ENCODE measurements around the gene ATP1A4.
A peak's percentile ranks its signal among the peaks of the same experiment; 100 is the strongest.

ATP1A4 gene

GRCh38 chr1:160207118-160207650, 55.8 kb downstream of the ATP1A4 start:
- no peak for DNase-seq (ENCODE audit: low spot score)

GRCh38 chr1:160207771-160208556, 56.6 kb downstream of the ATP1A4 start:
- no peak for DNase-seq (ENCODE audit: low spot score)

GRCh38 chr1:160208557-160209320, 57.3 kb downstream of the ATP1A4 start:
- no peak for DNase-seq (ENCODE audit: low spot score)

- no peak for DNase-seq (ENCODE audit: low spot score)
Observed at GRCh38 chr1:160209321-160210046, 58.1 kb downstream of the ATP1A4 start.

GRCh38 chr1:160210561-160210960, 59.2 kb downstream of the ATP1A4 start:
- DNase-seq (ENCODE audit: low spot score): no peak

- DNase-seq (ENCODE audit: low spot score): no peak
Observed at GRCh38 chr1:160211046-160211790, 59.8 kb downstream of the ATP1A4 start.

- no peak for DNase-seq (ENCODE audit: low spot score)
Observed at GRCh38 chr1:160214481-160215140, 63.2 kb downstream of the ATP1A4 start.

GRCh38 chr1:160216301-160216700, 64.9 kb downstream of the ATP1A4 start:
- no peak for DNase-seq (ENCODE audit: low spot score)

GRCh38 chr1:160217481-160218051, 66.2 kb downstream of the ATP1A4 start:
- DNase-seq (ENCODE audit: low spot score): no peak

- peak; percentile 67 for DNase-seq (ENCODE audit: low spot score)
Observed at GRCh38 chr1:160219062-160219929, 67.9 kb downstream of the ATP1A4 start.

- no peak for DNase-seq (ENCODE audit: low spot score)
Observed at GRCh38 chr1:160220301-160220700, 68.9 kb downstream of the ATP1A4 start.

- no peak for DNase-seq (ENCODE audit: low spot score)
Observed at GRCh38 chr1:160221089-160221488, 69.7 kb downstream of the ATP1A4 start.

GRCh38 chr1:160222546-160222945, 71.1 kb downstream of the ATP1A4 start:
- DNase-seq (ENCODE audit: low spot score): no peak

- DNase-seq (ENCODE audit: low spot score): no peak
Observed at GRCh38 chr1:160224606-160225005, 73.2 kb downstream of the ATP1A4 start.

GRCh38 chr1:160225345-160225744, 73.9 kb downstream of the ATP1A4 start:
- DNase-seq (ENCODE audit: low spot score): no peak

GRCh38 chr1:160226623-160227022, 75.2 kb downstream of the ATP1A4 start:
- DNase-seq (ENCODE audit: low spot score): no peak

- DNase-seq (ENCODE audit: low spot score): no peak
Observed at GRCh38 chr1:160227034-160227433, 75.6 kb downstream of the ATP1A4 start.

- no peak for DNase-seq (ENCODE audit: low spot score)
Observed at GRCh38 chr1:160227561-160227960, 76.2 kb downstream of the ATP1A4 start.

- DNase-seq (ENCODE audit: low spot score): no peak
Observed at GRCh38 chr1:160228431-160228830, 77.0 kb downstream of the ATP1A4 start.

- no peak for DNase-seq (ENCODE audit: low spot score)
Observed at GRCh38 chr1:160232911-160233310, 81.5 kb downstream of the ATP1A4 start.
